Hematopoietic multipotent progenitor cell treated with erythropoietin and hydrocortisone succinate and interleukin-3 and kit ligand, for 15 days (in vitro differentiated cells): ENCODE results near the gene SMYD2.

ENCODE experiments used
- DNase-seq: peaks from one replicate; pipeline ENCODE4 v3.0.0-alpha.2; 2015; ENCODE audit warnings: low spot score

The SMYD2 gene

GRCh38 chr1:214329470-214330220 lies 48.7 kb downstream of the SMYD2 start:
- DNase-seq, result no peak

DNA sequence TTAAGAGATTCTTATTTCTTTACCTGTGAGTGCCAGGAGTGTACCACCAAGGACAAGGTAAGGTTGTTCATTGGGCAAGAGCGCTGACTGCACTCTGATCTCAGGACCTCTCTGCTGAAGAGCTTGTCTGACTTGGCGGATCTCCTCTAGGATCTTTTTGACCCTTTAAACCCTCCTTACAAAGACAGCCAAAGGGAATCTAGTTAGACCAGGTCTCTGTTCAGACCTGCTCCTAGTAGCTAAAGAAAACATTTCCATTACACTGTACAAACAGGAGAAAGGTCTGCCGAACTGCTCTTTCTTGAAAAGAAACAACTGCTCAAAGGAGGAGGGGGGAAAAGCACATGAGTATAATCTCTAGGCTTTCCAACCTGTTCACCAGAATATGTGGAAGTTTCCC lies 49.3 kb downstream of the SMYD2 start:
- DNase-seq, result no peak

DNA sequence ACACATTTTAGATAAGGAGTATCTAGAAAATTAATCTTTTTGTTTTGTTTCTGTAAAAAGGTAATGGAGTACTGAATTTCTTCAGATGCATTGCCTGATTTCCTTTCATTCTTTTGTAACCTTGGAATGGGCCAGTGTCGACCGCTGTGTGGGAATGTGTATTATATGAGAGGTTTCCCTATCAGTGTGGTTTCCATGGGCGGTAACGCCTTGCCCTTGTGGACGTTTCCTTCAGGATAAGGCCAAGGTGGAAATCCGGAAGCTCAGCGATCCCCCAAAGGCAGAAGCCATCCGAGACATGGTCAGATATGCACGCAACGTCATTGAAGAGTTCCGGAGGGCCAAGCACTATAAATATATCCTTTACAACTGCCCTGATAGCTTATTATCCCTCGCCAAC lies 49.8 kb downstream of the SMYD2 start:
- no peak for DNase-seq

- no peak for DNase-seq
Measured at GRCh38 chr1:214331180-214331579, 50.2 kb downstream of the SMYD2 start.

DNA sequence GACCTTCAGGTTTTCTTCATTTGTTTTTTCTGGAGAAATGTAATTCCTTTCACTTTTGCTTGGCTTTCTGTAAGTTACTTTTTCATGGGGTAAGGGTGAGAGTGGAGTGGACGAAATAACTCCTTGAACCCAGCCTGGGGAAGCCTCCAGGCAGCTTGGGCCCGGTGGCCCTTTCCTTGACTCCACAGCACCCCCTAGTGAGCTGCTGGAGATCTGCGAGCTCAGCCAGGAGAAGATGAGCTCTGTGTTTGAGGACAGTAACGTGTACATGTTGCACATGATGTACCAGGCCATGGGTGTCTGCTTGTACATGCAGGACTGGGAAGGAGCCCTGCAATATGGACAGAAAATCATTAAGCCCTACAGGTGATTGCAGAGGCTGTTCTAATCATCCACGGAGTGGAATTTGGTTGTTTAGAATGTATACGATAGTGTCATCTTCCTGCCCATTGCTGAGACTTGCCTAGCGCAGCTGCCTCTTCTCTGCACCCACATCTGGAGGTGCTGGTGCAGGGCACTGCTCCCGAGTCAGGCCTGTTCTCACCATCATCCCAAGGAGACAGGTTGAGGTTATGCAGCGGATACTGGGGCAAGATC lies 51.0 kb downstream of the SMYD2 start:
- DNase-seq, result peak; percentile 55

GRCh38 chr1:214332946-214333798 lies 52.2 kb downstream of the SMYD2 start:
- peak; percentile 45 for DNase-seq

GRCh38 chr1:214335567-214335966 lies 54.6 kb downstream of the SMYD2 start:
- DNase-seq, result no peak

GRCh38 chr1:214337015-214337414 lies 56.1 kb downstream of the SMYD2 start:
- no peak for DNase-seq

DNA sequence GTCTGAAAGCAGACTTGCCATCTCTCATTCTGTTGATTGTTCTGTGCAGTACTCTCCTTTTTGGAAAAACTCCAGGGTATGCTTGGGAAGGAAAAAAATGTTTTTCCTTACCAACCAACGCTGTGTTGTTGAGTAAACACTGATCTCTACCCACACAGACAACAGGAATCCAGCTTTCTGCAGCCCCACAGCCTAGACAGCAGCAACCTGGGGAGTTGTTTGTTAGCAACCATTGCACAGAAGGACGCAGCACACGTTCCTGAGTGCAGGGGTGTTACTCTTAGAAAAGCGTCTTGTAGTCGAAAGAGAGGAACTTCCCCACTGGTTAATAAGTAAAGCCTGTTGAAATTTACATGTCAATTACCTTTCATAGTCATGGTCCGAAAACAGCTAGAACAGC lies 56.6 kb downstream of the SMYD2 start:
- no peak for DNase-seq

- DNase-seq, result no peak
Measured at GRCh38 chr1:214338212-214338611, 57.3 kb downstream of the SMYD2 start.

- DNase-seq, result no peak
Measured at GRCh38 chr1:214341459-214341858, 60.5 kb downstream of the SMYD2 start.

DNA sequence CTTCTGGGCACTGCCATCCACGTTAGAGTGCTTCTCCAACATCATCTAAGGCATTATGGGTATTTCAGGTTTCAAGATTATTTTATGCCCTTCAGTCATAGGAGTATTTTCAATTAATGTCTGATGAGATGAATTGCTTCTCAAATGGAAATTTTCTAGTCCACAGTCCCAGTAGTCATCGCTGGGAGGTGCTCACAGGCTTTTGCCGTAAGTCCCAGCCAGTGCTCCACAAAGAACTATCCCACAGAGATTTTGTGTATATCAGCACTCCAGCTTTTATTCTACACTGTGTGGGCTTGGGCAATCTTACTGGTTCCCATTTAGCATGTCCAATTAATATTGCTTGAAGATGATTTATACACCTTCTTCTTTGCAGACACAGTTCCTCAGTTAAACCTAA lies 61.0 kb downstream of the SMYD2 start:
- no peak for DNase-seq

GRCh38 chr1:214342525-214342924 lies 61.6 kb downstream of the SMYD2 start:
- DNase-seq, result no peak

DNA sequence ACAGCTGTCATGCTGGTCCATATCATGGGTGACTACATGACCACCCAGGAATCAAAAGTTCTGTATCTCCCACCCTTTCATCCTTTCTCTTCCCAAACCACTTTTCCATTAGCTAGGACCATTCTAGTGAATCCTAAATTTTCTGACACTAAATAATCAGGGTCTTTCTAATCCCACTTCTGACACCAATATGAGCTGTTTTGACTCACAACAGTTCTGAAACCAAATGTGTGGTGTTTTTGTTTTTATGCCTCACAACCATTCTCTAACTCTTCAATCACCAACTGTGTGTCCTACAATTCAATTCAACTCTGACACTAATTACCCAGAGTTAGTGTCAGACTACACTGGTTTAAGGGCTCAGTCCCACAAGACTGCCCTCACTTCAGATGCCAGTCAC lies 63.9 kb downstream of the SMYD2 start:
- DNase-seq, result no peak

- no peak for DNase-seq
Measured at GRCh38 chr1:214349008-214349407, 68.0 kb downstream of the SMYD2 start.

GRCh38 chr1:214349781-214350180 lies 68.8 kb downstream of the SMYD2 start:
- DNase-seq, result no peak

DNA sequence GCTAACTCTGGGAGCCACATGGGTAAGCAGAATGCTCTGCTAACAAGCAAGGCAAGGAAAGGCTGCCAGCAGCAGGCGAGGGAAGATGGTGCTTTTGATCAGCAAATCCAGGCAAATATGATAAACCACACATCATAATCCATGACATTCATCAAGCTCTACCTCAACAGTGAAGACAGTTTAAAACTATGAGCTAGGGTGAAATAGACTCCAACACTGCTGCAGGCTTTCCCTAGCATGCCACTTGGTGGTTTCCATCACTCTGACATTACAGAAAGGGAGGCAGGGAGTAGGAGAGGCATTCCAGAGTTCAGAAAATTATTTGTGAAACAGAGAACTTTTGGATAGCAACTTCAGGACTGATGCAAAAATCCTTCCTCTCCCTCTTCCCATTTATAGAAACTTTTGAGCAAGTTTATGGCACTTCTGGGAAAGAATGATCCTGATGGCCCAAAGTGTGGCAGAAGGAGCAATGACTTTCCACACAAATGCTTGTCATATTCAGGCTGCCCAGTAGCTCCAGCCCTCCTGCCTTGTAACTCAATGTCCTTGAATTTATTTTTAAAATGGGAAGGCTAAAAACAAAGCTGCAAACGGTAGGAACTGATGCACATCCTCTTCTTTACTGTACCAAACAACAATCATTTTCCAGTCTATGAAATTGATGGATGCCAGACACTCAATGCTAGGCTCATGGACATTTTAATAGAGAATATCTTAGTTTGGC lies 70.8 kb downstream of the SMYD2 start:
- no peak for DNase-seq

DNA sequence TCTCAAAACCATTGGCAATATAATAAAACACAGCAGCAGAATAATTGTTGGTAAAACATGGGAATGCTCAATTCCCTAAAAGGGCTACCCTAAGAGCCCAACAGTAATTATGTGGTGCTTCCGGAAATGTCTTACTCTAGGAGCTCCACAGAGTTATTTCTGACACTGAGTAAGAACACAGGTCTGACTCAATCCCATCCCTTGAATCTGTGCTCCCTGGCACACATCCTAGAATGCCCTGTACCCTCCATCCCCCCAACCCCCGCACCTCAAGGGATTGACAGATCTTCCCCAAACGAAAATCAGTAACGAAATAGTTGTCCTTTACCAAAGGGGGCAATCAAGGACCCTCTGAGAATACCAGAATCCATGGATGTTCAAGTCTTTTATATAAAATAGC lies 71.9 kb downstream of the SMYD2 start:
- no peak for DNase-seq

DNA sequence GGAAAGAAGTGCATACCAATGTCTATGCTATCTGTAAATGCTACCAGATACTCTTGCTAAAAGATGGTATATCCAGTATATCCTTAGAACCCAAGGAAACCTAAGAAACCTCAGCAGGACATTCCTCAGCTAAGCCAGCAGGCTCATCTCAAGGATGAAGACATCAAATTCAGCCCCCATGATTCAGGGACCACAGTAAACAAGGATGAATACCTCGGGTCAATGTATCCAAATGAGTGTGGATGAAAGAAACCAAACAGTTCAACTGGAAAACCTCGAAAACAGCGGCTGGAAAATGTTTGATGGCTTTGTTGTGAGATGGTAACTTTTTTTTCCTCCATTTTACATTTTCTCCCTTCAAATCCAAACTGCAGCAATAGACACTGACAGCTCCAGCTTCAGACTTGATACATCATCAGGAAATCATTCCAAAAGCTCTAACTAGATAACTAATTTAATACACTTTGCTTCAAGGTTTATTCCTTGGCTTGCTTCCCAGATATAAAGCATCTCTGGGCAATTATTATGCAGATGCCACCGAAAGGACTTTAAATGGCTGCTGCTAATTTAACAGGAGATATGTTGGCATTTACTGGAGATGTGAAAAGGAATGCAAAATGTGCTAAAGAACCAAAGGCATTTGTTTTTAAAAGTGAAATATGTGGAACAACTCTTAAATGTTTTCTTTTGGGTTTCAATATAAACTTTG lies 73.6 kb downstream of the SMYD2 start:
- no peak for DNase-seq

DNA sequence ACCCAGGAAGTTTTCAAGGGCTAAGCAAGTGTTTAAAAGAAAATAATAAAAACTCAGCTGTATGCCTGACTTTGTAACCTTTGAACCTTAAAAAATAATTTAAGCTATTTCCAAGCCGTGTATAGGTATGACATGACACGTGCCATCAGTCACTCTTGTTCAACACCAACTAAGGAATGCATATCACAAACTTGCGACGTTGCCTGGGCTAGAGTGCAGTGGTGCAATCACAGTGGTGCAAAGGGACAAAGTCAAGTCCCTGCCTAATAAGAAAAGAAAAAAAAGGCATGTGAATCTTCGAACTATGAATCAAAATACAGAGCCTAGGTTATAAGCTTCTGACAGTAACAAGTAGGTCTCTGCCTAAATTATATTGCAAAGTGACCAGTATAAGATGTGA lies 79.2 kb downstream of the SMYD2 start:
- DNase-seq, result no peak

DNA sequence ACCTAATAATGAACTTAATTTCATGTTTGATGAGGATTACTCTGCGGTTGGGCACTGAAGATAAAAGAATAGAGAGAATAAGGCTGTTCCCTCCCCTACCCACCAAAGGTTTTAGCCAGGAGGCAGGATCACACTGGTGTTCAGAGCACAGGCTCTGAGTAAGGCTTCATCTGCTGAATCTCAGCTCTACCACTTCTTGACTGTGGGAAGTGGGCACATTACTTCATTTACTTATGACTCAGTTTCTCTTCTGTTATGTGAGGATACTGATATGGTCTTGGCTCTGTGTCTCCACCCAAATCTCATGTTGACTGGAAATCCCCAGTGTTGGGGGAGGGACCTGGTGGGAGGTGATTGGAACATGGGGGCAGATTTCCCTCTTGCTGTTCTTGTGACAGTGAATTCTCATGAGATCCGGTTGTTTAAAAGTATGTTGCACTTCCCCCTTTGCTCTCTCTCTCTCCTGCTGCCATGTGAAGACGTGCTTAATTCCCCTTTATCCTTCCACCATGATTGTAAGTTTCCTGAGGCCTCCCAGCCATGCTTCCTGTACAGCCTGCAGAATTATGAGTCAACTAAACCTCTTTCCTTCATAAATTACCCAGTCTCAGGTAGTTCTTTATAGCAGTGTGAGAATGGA lies 79.7 kb downstream of the SMYD2 start:
- no peak for DNase-seq
